Fibroblast of pulmonary artery (primary cell): ENCODE measurements around the gene DNMT3B.
"Not testable (repeated sequence)": the region's sequence is repeated elsewhere in the genome, so short reads cannot be mapped to it uniquely, and the experiment has no call there.

Experiments used
- DNase-seq: peaks from one replicate; pipeline ENCODE4 v3.0.0-alpha.2; 2010; ENCODE audit warnings: low read depth
- H3K4me3 ChIP-seq: replicated peaks from 2 replicates; pipeline ENCODE4 v1.5.1; 2011; ENCODE audit warnings: low read depth, mild to moderate bottlenecking, control low read depth, low read length, moderate library complexity
- TF ChIP-seq, protein P1 (sequence below): IDR thresholded peaks from 2 replicates; pipeline ENCODE4 v1.5.1; 2011; ENCODE audit warnings: mild to moderate bottlenecking, control low read depth, low read length, inconsistent platforms; ENCODE audit errors: missing control alignments

DNMT3B gene

GRCh38 chr20:32761831-32762753 is at the start of gene DNMT3B:
Gene DNMT3B (plus strand): TSS chr20:32762385. CDS start chr20:32780324, 17,939 bp downstream.
- peak; percentile 71 for DNase-seq
- TF ChIP-seq, protein P1, sequence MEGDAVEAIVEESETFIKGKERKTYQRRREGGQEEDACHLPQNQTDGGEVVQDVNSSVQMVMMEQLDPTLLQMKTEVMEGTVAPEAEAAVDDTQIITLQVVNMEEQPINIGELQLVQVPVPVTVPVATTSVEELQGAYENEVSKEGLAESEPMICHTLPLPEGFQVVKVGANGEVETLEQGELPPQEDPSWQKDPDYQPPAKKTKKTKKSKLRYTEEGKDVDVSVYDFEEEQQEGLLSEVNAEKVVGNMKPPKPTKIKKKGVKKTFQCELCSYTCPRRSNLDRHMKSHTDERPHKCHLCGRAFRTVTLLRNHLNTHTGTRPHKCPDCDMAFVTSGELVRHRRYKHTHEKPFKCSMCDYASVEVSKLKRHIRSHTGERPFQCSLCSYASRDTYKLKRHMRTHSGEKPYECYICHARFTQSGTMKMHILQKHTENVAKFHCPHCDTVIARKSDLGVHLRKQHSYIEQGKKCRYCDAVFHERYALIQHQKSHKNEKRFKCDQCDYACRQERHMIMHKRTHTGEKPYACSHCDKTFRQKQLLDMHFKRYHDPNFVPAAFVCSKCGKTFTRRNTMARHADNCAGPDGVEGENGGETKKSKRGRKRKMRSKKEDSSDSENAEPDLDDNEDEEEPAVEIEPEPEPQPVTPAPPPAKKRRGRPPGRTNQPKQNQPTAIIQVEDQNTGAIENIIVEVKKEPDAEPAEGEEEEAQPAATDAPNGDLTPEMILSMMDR = no peak
- H3K4me3 ChIP-seq = peak within 1 kb of the TSS; percentile 76

DNA sequence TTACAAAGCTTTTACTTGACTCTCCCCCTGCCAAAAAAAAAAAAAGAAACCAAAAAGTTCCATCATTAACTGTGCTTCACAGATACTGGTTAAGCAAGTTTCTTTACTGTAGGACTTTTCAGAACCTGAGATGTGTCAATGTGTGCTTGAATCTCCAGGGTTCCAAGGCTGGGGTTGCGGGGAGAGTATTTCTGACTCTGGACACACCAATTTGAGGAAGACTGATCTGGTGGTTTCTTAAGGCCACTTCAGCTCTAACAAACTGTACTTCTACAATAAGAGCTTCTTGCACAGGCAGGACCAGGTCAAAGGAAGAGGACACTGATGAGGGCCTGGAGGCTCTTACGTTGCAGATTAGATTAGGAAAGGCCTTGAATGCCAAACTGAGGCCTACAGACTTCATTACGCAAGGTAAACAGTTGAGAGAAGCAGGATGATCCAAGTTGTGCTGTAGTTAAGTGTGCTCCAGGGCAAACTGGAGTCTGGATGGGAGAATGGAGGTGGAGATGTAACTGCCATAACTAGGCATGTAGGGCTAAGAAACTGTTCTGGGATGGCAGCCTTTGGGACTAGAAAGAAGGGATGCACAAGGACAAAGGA is 43.3 kb upstream of the DNMT3B start:
- DNase-seq = peak; percentile 18
- H3K4me3 ChIP-seq = no peak overlapping the region
- TF ChIP-seq, protein P1 = no peak

DNA sequence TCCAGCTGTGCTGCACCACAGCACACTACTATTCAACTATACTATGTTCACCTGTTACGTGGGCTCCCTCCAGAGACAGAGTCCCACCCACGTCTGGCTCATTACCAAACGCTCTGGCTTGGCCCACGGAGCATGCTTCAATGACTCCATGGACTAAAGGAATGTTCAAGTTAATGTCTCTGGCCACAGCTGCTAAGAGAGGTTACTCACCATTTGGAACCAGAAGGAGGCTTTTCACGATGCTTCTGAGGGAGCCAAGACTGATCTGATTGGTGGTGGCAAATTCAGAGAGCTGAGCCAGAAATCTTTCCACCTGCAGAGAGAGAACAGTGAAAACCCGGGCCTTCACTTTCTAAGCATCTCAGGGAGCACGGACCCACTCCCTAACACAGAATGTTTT is 34.5 kb upstream of the DNMT3B start:
- DNase-seq = peak; percentile 65
- TF ChIP-seq, protein P1 = no peak

DNA sequence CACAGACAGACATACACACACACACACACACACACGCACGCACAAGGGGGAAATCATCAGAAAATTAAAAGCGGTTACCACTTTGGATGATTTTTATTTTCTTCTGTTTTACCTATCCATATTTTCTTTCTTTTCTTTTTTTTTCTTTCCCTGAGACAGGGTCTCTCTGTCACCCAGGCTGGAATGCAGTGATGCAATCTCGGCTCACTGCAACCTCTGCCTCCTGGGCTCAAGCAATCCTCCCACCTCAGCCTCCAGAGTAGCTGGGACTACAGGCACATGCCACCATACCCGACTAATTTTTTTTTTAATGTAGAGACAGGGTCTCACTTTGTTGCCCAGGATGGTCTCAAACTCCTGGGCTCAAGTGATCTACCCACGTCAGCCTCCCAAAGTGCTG is 33.8 kb upstream of the DNMT3B start:
- not testable (repeated sequence) for H3K4me3 ChIP-seq, DNase-seq

More for the DNA sequence above, 34.5 kb upstream of the DNMT3B start:
- no peak overlapping the region for H3K4me3 ChIP-seq

DNA sequence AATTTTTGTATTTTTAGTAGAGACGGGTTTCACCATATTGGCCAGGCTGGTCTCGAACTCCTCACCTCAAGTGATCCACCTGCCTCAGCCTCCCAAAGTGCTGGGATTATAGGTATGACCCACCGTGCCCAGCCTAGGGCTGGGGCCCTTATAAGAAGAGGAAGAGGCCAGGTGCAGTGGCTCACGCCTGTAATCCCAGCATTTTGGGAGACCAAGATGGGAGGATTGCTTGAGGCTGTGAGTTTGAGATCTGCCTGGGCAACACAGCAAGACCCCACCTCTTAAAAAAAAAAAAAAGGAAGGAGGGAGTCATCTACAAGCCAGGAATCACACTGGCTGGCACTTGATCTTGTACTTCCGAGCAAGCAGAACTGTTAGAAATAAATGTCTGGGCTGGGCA is 32.9 kb upstream of the DNMT3B start:
- H3K4me3 ChIP-seq, DNase-seq: not testable (repeated sequence)

- no peak overlapping the region for H3K4me3 ChIP-seq
- TF ChIP-seq, protein P1 = no peak
- DNase-seq = peak; percentile 45
Measured at GRCh38 chr20:32731882-32732266, 30.3 kb upstream of the DNMT3B start.

GRCh38 chr20:32737371-32738223 is 24.6 kb upstream of the DNMT3B start:
- DNase-seq = peak; percentile 72
- TF ChIP-seq, protein P1 = no peak
- no peak overlapping the region for H3K4me3 ChIP-seq
